GM12878 (cell line): ENCODE results near the gene RABL6. TPM values are rescaled to one million over a fixed set of nuclear protein-coding genes. Genes with fewer than 3 reads are reported as not detected.

ENCODE experiments used
- BCL11A ChIP-seq: IDR thresholded peaks from 2 replicates; pipeline ENCODE4 v1.6.1; 2011; ENCODE audit warnings: low read depth, low read length
- BRCA1 ChIP-seq: IDR thresholded peaks from 2 replicates; pipeline ENCODE4 v1.6.1; 2011; ENCODE audit warnings: low read depth, low read length, improper control_type of control experiment
- CHD1 ChIP-seq: IDR thresholded peaks from 2 replicates; pipeline ENCODE4 v1.6.1; 2012; ENCODE audit warnings: low read depth, low read length, improper control_type of control experiment
- GABPA ChIP-seq: IDR thresholded peaks from 2 replicates; pipeline ENCODE4 v1.6.1; 2014; ENCODE audit warnings: antibody characterized with exemption, low read depth, mild to moderate bottlenecking, inconsistent platforms
- GATAD2B ChIP-seq: fragments of 450-650 bp; conservative IDR thresholded peaks from 2 replicates; pipeline ENCODE4 v1.6.1; 2017; ENCODE audit warnings: low read depth, mild to moderate bottlenecking, moderate library complexity
- HDAC6 ChIP-seq: fragments of 200-600 bp; sonication (generic); IDR thresholded peaks from one replicate; pipeline ENCODE4 v1.8.0; 2017; ENCODE audit warnings: antibody characterized with exemption; ENCODE audit not compliant: unreplicated experiment
- KDM1A ChIP-seq: fragments of 200-600 bp; sonication (generic); IDR thresholded peaks from 2 replicates; pipeline ENCODE4 v1.6.1; 2016; ENCODE audit warnings: borderline replicate concordance
- LARP7 ChIP-seq: fragments of 450-650 bp; IDR thresholded peaks from 2 replicates; pipeline ENCODE4 v1.6.1; 2017; ENCODE audit warnings: mild to moderate bottlenecking
- MTA2 ChIP-seq: fragments of 450-650 bp; IDR thresholded peaks from 2 replicates; pipeline ENCODE4 v1.6.1; 2016; ENCODE audit warnings: low read depth, mild to moderate bottlenecking, moderate library complexity
- NR2C2 ChIP-seq: IDR thresholded peaks from 2 replicates; pipeline ENCODE4 v1.6.1; 2011; ENCODE audit warnings: borderline replicate concordance, low read depth; ENCODE audit not compliant: control insufficient read depth, insufficient read length
- POLR2AphosphoS2 ChIP-seq: IDR thresholded peaks from 2 replicates; pipeline ENCODE4 v1.6.1; 2011; ENCODE audit warnings: low read depth, mild to moderate bottlenecking, low read length, improper control_type of control experiment, moderate library complexity
- RFX5 ChIP-seq: IDR thresholded peaks from 2 replicates; pipeline ENCODE4 v1.6.1; 2011; ENCODE audit warnings: low read depth, low read length, improper control_type of control experiment
- STAT3 ChIP-seq: IDR thresholded peaks from 2 replicates; pipeline ENCODE4 v1.6.1; 2011; ENCODE audit warnings: low read depth, low read length, improper control_type of control experiment
- TBL1XR1 ChIP-seq: IDR thresholded peaks from 2 replicates; pipeline ENCODE4 v1.6.1; 2012; ENCODE audit warnings: low read depth, low read length, improper control_type of control experiment
- TCF12 ChIP-seq: IDR thresholded peaks from 2 replicates; pipeline ENCODE4 v1.6.1; 2011; ENCODE audit warnings: low read depth, mild to moderate bottlenecking, low read length
- TCF3 ChIP-seq: IDR thresholded peaks from 2 replicates; pipeline ENCODE4 v1.6.1; 2012; ENCODE audit warnings: low read depth, mild to moderate bottlenecking, low read length, borderline replicate concordance; ENCODE audit not compliant: insufficient read depth
- ZNF622 ChIP-seq: fragments of 450-650 bp; IDR thresholded peaks from 2 replicates; pipeline ENCODE4 v1.6.1; 2017; ENCODE audit warnings: mild to moderate bottlenecking, inconsistent platforms
- polyA plus RNA-seq, 11 experiments: library from polyadenylated mRNA; depleted of rRNA in 4 of 11; unstranded in 6 of 11; stranded (reverse) in 5 of 11; fragments of >200 nt; fragmentation: Nextera tagmentation in 4 of 11; fragmentation: Illumina TruSeq in 1 of 11; extraction: Ambion mirVana in 4 of 11; extraction: Trizol in 1 of 11; gene quantifications; 1 replicate in 1 of 11; 2 replicates in 10 of 11; pipeline versions ENCODE4 v1.2.1 to v1.2.3, GENCODE V29; 2011 to 2016; ENCODE audit warnings: inconsistent platforms in 2 of 11, missing spikeins in 2 of 11, low read depth in 1 of 11
- total RNA-seq, 4 experiments: library from RNA; depleted of rRNA in 3 of 4; stranded (reverse); fragments of >200 nt in 3 of 4; fragmentation: Illumina TruSeq in 1 of 4; extraction: Trizol in 1 of 4; gene quantifications; 2 replicates each; pipeline versions ENCODE4 v1.2.1 to v1.2.3, GENCODE V29; 2013 to 2021
- TF ChIP-seq, protein P1 (sequence below): IDR thresholded peaks from 2 replicates; pipeline ENCODE4 v1.6.1; 2012; ENCODE audit warnings: low read length, inconsistent platforms
- TF ChIP-seq, protein P2 (sequence below): fragments of 450-650 bp; IDR thresholded peaks from 2 replicates; pipeline ENCODE4 v1.6.1; 2018; ENCODE audit warnings: mild to moderate bottlenecking, low read depth, moderate library complexity; ENCODE audit not compliant: partially characterized antibody
- TF ChIP-seq, protein P3 (sequence below): IDR thresholded peaks from 2 replicates; pipeline ENCODE4 v1.6.1; 2011; ENCODE audit warnings: mild to moderate bottlenecking, low read depth, low read length, moderate library complexity; ENCODE audit not compliant: insufficient replicate concordance
- TF ChIP-seq, protein P4 (sequence below): fragments of 450-650 bp; formaldehyde crosslinking; IDR thresholded peaks from 2 replicates; pipeline ENCODE4 v1.4.0; 2020; ENCODE audit warnings: mild to moderate bottlenecking, moderate library complexity

RABL6 gene
- total and polyA plus RNA-seq, 10 of the 15 experiments (the other 5 are each of a cell fraction or from before 2014, with no cell fraction given), result 1.4 to 134 (median 42.7) TPM

DNA sequence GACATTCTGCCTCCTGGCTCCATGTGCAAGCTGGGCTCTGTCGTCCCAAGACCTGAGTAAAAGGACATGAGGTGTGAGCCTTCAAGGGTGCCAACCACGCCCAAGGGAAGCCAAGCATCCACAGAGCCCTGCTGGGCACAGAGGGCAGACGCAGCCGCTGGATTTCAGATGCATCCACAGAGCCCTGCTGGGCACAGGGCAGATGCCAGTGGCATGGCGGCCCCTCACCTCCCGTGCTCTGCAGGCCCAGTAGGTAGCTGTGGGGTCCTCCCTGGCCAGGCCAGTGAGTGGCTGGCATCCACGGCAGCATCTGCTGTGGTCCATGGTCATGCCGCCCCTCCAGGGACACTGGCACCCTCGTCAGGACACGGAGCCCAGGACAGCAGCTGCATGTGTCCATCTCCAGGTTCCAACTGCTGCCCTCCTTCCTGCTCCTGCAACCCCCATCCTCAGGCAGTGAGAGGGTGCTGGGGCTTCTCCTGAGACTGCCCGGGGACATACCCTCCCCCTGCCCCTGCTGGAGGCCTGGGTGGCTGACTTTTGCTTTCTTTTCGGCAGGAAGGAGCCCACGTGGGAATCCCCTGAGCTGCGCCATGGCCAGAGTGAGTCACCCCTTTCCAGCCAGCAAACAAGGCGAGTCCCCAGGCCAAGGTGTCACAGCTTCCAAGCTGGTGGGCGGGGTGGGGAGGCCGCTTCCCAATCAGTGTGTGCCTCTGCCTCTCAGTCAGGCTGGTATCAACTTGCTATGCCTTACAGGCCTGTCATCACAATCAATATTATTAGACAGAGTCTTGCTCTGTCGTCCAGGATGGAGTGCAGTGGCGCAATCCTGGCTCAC lies 74.6 kb downstream of the RABL6 start (continued):
- TF ChIP-seq, protein P1, sequence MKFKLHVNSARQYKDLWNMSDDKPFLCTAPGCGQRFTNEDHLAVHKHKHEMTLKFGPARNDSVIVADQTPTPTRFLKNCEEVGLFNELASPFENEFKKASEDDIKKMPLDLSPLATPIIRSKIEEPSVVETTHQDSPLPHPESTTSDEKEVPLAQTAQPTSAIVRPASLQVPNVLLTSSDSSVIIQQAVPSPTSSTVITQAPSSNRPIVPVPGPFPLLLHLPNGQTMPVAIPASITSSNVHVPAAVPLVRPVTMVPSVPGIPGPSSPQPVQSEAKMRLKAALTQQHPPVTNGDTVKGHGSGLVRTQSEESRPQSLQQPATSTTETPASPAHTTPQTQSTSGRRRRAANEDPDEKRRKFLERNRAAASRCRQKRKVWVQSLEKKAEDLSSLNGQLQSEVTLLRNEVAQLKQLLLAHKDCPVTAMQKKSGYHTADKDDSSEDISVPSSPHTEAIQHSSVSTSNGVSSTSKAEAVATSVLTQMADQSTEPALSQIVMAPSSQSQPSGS, result no peak
- TF ChIP-seq, protein P2, sequence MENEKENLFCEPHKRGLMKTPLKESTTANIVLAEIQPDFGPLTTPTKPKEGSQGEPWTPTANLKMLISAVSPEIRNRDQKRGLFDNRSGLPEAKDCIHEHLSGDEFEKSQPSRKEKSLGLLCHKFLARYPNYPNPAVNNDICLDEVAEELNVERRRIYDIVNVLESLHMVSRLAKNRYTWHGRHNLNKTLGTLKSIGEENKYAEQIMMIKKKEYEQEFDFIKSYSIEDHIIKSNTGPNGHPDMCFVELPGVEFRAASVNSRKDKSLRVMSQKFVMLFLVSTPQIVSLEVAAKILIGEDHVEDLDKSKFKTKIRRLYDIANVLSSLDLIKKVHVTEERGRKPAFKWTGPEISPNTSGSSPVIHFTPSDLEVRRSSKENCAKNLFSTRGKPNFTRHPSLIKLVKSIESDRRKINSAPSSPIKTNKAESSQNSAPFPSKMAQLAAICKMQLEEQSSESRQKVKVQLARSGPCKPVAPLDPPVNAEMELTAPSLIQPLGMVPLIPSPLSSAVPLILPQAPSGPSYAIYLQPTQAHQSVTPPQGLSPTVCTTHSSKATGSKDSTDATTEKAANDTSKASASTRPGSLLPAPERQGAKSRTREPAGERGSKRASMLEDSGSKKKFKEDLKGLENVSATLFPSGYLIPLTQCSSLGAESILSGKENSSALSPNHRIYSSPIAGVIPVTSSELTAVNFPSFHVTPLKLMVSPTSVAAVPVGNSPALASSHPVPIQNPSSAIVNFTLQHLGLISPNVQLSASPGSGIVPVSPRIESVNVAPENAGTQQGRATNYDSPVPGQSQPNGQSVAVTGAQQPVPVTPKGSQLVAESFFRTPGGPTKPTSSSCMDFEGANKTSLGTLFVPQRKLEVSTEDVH, result no peak
- TF ChIP-seq, protein P3, sequence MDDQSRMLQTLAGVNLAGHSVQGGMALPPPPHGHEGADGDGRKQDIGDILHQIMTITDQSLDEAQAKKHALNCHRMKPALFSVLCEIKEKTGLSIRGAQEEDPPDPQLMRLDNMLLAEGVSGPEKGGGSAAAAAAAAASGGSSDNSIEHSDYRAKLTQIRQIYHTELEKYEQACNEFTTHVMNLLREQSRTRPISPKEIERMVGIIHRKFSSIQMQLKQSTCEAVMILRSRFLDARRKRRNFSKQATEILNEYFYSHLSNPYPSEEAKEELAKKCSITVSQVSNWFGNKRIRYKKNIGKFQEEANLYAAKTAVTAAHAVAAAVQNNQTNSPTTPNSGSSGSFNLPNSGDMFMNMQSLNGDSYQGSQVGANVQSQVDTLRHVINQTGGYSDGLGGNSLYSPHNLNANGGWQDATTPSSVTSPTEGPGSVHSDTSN, result peak; percentile 8
- TF ChIP-seq LARP7 (peak; percentile 69), BRCA1 (no peak), TCF12 (peak; percentile 42; the same call in 1 of the 2 replicates), HDAC6 (no peak), ZNF622 (no peak), RFX5 (no peak), TCF3 (no peak), KDM1A (no peak), GATAD2B (peak; percentile 62), TBL1XR1 (peak; percentile 55; the same call in 1 of the 2 replicates), BCL11A (no peak), CHD1 (no peak), GABPA (no peak), NR2C2 (no peak), MTA2 (no peak; the same call in 1 of the 2 replicates), POLR2AphosphoS2 (no peak), STAT3 (no peak)
- TF ChIP-seq, protein P4, sequence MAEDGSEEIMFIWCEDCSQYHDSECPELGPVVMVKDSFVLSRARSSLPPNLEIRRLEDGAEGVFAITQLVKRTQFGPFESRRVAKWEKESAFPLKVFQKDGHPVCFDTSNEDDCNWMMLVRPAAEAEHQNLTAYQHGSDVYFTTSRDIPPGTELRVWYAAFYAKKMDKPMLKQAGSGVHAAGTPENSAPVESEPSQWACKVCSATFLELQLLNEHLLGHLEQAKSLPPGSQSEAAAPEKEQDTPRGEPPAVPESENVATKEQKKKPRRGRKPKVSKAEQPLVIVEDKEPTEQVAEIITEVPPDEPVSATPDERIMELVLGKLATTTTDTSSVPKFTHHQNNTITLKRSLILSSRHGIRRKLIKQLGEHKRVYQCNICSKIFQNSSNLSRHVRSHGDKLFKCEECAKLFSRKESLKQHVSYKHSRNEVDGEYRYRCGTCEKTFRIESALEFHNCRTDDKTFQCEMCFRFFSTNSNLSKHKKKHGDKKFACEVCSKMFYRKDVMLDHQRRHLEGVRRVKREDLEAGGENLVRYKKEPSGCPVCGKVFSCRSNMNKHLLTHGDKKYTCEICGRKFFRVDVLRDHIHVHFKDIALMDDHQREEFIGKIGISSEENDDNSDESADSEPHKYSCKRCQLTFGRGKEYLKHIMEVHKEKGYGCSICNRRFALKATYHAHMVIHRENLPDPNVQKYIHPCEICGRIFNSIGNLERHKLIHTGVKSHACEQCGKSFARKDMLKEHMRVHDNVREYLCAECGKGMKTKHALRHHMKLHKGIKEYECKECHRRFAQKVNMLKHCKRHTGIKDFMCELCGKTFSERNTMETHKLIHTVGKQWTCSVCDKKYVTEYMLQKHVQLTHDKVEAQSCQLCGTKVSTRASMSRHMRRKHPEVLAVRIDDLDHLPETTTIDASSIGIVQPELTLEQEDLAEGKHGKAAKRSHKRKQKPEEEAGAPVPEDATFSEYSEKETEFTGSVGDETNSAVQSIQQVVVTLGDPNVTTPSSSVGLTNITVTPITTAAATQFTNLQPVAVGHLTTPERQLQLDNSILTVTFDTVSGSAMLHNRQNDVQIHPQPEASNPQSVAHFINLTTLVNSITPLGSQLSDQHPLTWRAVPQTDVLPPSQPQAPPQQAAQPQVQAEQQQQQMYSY (CRISPR knock-in tag), result no peak
